Testis (tissue), 3 donors: ENCODE results near the gene HHIPL1. TPM values are rescaled to one million over a fixed set of nuclear protein-coding genes. Genes with fewer than 3 reads are reported as not detected.

Experiments
- DNase-seq: peaks from one replicate; pipeline ENCODE4 v3.0.0-alpha.2; 2019
- H3K27ac ChIP-seq, 2 donors: fragments of 200-600 bp; sonication (generic); one replicate each; pipeline ENCODE4 v1.5.1; 2019
- H3K27me3 ChIP-seq: fragments of 200-600 bp; sonication (generic); one replicate; pipeline ENCODE4 v1.5.1; 2019
- H3K36me3 ChIP-seq: fragments of 200-600 bp; sonication (generic); one replicate; pipeline ENCODE4 v1.5.1; 2017; ENCODE audit warnings: low read depth; ENCODE audit errors: missing control alignments
- H3K4me1 ChIP-seq: fragments of 200-600 bp; sonication (generic); one replicate; pipeline ENCODE4 v1.5.1; 2019
- H3K4me3 ChIP-seq, 2 donors: fragments of 200-600 bp; sonication (generic); one replicate each; pipeline ENCODE4 v1.5.1; 2017 to 2019
- H3K9me3 ChIP-seq: fragments of 200-600 bp; sonication (generic); one replicate; pipeline ENCODE4 v1.5.1; 2017
- POLR2A ChIP-seq: fragments of 450-650 bp; IDR thresholded peaks from one replicate; pipeline ENCODE4 v1.6.1; 2017; ENCODE audit warnings: antibody characterized with exemption, mild to moderate bottlenecking, moderate library complexity
- WGBS, 2 donors: methylation state at CpG; one replicate each; pipeline ENCODE4 v1.1.5; 2018; 5-methylcytosine and 5-hydroxymethylcytosine counted together
- intact Hi-C: fragments of 100-400 bp; cut with DNase I; formaldehyde crosslinking; loops from one replicate; pipeline ENCODE4 v1.15.1; 2023; ENCODE audit warnings: low total_unique reads
- polyA plus RNA-seq: library from polyadenylated mRNA; stranded (reverse); fragments of 350-450 nt; fragmentation: Illumina TruSeq; extraction: RNeasy Lipid Tissue Mini Kit (QIAGEN cat#74804); gene quantifications from one replicate; pipeline ENCODE4 v1.2.3, GENCODE V29; 2014; ENCODE audit warnings: low read depth, low replicate concordance; ENCODE audit not compliant: insufficient read depth
- total RNA-seq, 2 donors: library from RNA; depleted of rRNA; stranded (reverse); fragments of >200 nt; gene quantifications; one replicate each; pipeline ENCODE4 v1.2.3, GENCODE V29; 2016
- TF ChIP-seq, protein P1 (sequence below), 3 experiments: fragments of 450-650 bp in 2 of 3; fragments of 200-600 bp in 1 of 3; sonication (generic) in 1 of 3; IDR thresholded peaks; one replicate each; pipeline ENCODE4 v1.5.1; 2016 to 2019; ENCODE audit warnings: antibody characterized with exemption in 3 of 3, mild to moderate bottlenecking in 2 of 3, moderate library complexity in 1 of 3

Gene HHIPL1
- total and polyA plus RNA-seq, 3 donors from 2014 or later, result 1.0 to 3.9 (median 2.7) TPM

- DNase-seq, result no peak
- TF ChIP-seq, protein P1, sequence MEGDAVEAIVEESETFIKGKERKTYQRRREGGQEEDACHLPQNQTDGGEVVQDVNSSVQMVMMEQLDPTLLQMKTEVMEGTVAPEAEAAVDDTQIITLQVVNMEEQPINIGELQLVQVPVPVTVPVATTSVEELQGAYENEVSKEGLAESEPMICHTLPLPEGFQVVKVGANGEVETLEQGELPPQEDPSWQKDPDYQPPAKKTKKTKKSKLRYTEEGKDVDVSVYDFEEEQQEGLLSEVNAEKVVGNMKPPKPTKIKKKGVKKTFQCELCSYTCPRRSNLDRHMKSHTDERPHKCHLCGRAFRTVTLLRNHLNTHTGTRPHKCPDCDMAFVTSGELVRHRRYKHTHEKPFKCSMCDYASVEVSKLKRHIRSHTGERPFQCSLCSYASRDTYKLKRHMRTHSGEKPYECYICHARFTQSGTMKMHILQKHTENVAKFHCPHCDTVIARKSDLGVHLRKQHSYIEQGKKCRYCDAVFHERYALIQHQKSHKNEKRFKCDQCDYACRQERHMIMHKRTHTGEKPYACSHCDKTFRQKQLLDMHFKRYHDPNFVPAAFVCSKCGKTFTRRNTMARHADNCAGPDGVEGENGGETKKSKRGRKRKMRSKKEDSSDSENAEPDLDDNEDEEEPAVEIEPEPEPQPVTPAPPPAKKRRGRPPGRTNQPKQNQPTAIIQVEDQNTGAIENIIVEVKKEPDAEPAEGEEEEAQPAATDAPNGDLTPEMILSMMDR (IDR thresholded peaks at IDR 0.05), result no peak
- TF ChIP-seq POLR2A, result no peak
- 78 to 89% methylated on average over 5 to 6 of the region's 8 CpGs for WGBS, 2 donors
- Histone ChIP-seq H3K9me3 (no peaks in the 10 kb centered on the region), H3K27ac (no peak overlapping the region), H3K27me3 (no peaks in the 10 kb centered on the region), H3K36me3 (no peaks in the 10 kb centered on the region), H3K4me3 (no peak overlapping the region), H3K4me1 (no peaks in the 10 kb centered on the region)
- intact Hi-C loops, result no loop called here
Measured at GRCh38 chr14:99673305-99674063, 28.6 kb downstream of the HHIPL1 start.

GRCh38 chr14:99674064-99674650 is 29.2 kb downstream of the HHIPL1 start:
- TF ChIP-seq, protein P1 (IDR thresholded peaks at IDR 0.05), result no peak
- no peak for TF ChIP-seq POLR2A
- intact Hi-C loops, result no loop called here
- no peak overlapping the region for H3K4me3 ChIP-seq
- H3K27ac ChIP-seq, result no peak overlapping the region
- DNase-seq, result no peak
- H3K9me3 ChIP-seq, result no peaks in the 10 kb centered on the region
- H3K4me1 ChIP-seq, result no peaks in the 10 kb centered on the region
- WGBS, 2 donors, result 93 to 97% methylated on average over 7 to 9 of the region's 9 CpGs
- H3K36me3 ChIP-seq, result no peaks in the 10 kb centered on the region
- no peaks in the 10 kb centered on the region for H3K27me3 ChIP-seq

DNA sequence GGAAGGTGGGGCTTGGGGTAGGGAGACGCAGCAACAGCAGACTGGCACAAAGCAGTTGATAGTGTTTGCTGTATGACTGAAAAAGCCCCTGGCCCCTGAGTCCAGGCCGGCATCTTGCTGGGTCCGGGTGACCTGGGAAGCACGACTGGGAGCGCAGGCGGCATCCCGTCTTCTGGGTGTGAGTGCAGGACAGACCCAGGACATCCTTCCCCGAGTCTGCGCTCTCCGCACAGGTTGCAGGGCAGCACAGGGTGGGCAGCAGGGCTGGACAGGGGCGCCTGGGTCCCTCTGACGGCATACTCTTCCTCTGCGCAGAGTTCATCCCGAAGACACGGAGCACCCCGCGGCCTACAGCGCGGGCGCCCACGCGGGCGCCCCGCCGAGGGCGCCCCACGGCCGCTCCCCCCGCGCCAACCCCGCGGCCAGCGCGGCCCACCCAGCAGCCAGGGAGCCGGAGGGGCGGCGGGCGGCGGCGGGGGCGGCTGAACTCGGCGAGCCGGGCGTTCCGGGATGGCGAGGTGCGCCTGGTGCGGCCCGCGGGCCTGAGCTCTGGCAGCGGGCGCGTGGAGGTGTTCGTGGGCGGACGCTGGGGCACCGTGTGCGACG is 29.9 kb downstream of the HHIPL1 start:
- H3K4me3 ChIP-seq, result no peak overlapping the region
- TF ChIP-seq, protein P1 (IDR thresholded peaks at IDR 0.05), result no peak
- TF ChIP-seq POLR2A, result no peak
- no peak overlapping the region for H3K27ac ChIP-seq
- no peaks in the 10 kb centered on the region for H3K4me1 ChIP-seq
- no peak for DNase-seq
- 57 to 69% methylated on average over 8 to 35 of the region's 60 CpGs for WGBS, 2 donors
- H3K36me3 ChIP-seq, result no peaks in the 10 kb centered on the region
- H3K27me3 ChIP-seq, result no peaks in the 10 kb centered on the region
- H3K9me3 ChIP-seq, result no peaks in the 10 kb centered on the region
- intact Hi-C loops, result no loop called here

GRCh38 chr14:99675382-99675835 is 30.5 kb downstream of the HHIPL1 start:
- Histone ChIP-seq H3K27ac (no peak overlapping the region), H3K4me1 (no peaks in the 10 kb centered on the region), H3K4me3 (no peak overlapping the region), H3K9me3 (no peaks in the 10 kb centered on the region), H3K36me3 (no peaks in the 10 kb centered on the region), H3K27me3 (no peaks in the 10 kb centered on the region)
- WGBS, 2 donors, result 75% methylated on average over 42 of the region's 42 CpGs; no CpG with 5 or more reads in 1 of the 2 donors
- intact Hi-C loops, result no loop called here
- TF ChIP-seq, protein P1 (IDR thresholded peaks at IDR 0.05), result no peak
- no peak for TF ChIP-seq POLR2A
- no peak for DNase-seq
